Dedifferentiated amniotic fluid mesenchymal stem cell (primary cell): Measurements from ENCODE around the gene AIG1.
A peak's percentile ranks its signal among the peaks of the same experiment; 100 is the strongest.
"Not testable (repeated sequence)": the region's sequence is repeated elsewhere in the genome, so short reads cannot be mapped to it uniquely, and the experiment has no call there.

Experiments used
- DNase-seq: peaks from one replicate; pipeline ENCODE4 v3.0.0-alpha.2; 2016; ENCODE audit errors: extremely low spot score

Gene AIG1

DNA sequence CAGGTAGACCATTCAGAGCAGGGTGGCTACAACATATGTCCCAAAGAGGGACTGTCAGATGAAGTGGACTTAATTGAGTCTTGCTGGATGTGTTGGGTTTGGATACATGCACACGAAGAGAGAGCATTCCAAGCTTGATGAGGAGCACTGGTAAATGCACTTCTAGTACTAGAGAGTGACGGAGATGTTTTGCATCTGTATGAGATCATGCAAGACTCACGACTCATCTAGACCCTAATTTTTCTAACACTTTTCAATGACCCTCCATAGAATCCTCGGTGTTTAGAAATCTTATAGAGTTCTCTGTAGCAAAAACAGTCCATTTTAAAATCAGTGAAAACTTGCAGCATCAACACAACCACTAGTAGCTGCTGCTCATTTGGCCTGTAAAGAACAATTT is 4.8 kb upstream of the AIG1 start:
- no peak for DNase-seq

DNA sequence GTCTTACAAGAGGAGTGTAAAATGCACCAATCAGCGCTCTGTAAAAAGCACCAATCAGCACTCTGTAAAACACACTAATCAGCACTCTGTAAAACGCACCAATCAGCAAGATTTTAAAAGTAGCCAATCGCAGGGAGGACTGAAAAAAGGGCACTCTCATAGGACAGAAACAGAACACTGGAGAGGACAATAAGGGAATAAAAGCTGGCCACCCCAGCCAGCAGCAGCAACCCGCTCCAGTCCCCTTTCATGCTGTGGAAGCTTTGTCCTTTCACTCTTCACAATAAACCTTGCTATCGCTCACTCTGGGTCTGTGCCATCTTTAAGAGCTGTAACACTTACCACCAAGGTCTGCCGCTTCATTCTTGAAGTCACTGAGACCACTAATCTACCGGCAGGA is 1.7 kb upstream of the AIG1 start:
- DNase-seq, result no peak

DNA sequence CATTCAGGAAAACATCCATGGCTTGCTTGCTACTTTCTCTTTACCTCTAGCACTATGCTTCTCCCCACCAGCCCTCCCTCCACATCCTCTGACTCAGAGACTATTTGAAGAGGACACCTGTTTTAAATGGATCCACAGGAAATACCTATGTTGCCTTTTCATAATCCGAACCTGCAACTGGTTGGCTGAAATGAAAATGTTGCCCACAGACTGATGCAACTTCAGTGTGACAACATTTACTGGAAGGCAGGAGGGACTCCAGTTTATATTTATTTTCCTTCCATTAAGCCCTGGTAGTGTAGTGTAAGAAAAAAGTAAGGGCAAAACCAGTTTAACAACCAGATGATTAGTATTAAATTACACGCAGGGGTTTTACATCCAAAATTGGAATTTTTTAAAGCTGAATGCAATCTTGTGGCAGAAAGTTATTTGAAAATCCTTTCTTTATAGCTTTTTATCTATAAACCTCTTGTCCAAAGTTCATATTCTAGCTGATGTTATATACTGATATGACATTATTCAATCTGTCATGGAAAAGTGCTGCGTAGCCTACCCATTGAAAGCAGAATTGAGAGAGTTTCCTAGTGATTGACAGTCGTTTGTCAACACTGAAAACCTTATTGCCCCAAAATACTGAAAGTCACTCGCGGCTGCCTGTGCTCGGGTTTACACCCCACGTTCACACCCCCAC is 881 bp upstream of the AIG1 start:
- peak; percentile 60 for DNase-seq

DNA sequence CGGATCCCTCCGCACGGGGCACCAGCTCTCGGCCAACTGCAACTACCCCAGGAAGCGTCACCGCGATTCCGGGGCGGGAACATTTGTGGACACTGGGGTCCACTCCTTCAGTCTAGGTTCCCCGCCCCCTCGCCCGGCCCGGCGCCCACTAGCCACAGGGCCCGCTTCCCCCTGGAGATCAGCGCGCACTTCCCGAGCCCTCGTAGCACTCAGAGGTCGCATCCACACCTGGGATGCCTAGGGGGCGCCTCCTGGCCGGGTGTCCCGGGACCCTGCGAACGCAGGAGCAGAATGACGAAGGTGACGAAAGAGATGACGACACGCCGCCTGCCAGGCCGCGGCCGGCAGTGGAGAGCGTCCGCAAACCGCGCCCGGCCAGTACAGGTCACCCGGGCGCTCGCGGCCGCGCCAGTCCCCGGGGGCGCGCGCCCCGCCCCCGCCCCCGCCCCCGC is 309 bp upstream of the AIG1 start:
- peak; percentile 70 for DNase-seq

DNA sequence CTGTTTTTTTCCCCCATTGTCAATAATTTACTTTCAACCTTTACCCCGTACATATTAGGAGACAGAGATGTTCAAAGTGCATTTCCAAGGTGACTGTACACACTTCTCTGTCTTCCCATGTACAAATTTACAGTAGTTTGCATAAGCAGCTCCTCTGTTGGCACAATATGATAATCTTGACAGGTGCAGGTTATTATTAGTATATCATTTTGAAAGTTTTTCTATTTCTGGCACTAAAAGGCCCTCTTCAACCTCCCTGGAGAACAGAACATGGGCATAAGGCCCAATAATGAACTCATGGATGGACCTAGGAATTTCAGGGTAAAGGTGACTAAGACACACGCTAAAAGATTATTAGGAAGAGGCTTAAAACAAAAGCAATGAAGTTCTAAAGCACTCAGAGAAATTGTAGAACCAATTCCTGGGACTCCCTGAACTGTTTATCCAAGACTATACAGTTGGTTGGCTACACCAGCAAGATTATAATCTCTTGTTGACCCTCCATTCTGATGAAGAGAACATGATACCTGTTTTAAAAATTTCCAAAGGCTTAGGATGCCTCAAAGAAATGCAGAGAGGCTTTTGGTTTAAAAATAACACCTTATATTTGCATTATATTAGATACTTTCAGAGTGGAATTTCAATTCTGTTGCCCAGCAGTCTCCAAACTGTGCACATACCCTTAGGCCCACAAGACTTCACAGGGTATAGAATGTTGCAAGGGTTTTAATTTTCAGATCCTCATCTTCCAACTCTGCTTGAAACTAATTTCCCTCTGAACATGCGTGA is 1.1 kb downstream of the AIG1 start:
- no peak for DNase-seq

DNA sequence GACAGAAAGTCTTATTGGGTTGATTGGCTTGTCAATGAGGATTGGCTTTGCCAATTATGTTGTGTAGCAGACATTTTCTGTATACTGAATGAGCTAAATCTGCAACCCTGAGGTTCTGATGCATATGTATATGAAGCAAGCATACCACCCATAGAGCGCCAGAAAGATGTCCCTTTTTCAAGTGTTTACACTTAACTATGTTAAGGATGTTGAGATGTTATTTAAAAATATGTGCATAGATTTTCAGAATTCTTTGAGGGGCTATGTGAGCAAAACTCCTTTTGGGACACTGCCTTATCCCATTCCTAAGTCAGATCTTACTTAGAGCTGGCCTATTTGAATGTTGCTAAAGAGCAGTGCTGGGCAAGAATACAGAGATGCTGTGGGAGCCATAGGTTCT is 1.9 kb downstream of the AIG1 start:
- DNase-seq, result no peak

DNA sequence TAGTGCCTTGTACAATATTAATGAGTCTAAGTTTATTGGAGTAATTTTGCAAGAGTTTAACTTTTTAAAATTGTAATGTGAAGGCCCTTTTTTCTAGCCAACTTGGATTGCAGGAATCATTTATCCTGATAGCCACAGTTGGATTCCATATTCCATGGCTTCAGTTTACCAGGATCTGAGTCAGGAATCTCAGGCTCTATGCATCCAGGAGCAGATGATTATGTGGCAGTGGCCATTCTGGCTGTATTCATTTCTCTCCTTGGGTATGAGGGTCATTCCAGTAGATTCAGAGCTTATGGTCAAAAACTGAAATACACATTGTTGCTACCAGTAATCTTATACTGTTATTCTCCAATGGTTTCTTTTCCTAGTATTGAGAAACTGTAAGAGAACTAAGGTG is 2.9 kb downstream of the AIG1 start:
- no peak for DNase-seq

DNA sequence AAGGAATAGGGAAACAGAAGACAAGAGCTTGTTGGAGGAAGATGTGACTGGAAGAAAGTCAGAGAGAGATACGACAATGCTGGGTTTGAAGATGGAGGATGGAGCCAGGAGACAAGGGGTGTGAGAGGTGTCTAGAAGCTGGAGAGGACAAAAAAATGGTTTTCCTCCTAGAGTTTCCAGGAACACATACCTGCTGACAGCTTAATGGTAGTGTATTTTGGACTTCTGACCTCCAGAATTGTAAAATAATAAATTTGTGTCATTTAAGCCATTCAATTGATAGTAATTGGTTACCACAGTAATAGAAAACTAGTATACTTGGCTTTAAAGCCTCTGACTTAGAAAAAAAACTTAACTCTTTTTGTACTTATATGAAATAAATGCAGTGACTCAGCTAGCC is 3.6 kb downstream of the AIG1 start:
- DNase-seq, result no peak

DNA sequence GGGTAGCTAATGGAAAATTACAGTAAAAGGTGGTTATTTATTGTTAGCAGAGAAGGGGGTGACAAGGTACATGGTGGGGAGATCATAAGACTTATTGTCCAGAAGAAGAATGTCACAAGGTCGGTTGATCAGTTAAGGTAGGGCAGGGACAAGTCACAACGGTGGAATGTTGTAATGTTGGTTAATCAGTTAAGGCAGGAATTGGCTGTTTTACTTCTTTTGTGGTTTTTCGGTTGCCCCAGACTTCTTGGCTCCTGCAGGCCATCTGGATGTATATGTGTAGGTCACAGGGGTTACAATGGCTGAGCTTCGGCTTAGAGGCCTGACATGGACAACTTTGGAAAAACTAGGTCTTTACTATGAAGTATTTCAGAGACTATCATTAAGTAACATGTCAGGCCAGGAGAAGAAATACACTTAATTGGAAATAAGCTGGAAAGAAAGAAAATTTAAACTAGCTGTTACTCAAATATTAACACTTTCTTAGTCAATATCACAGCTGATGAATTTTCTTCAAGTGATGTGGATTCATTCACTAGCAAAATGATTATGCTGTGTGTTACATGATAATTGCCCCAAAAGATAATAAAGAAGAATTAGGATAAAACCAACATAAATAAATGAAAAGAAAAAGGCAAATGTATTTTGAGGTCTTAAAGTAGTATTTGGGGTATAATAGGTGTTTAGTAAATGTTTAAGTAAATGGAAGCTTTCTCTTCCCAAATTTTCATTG is 4.4 kb downstream of the AIG1 start:
- no peak for DNase-seq

DNA sequence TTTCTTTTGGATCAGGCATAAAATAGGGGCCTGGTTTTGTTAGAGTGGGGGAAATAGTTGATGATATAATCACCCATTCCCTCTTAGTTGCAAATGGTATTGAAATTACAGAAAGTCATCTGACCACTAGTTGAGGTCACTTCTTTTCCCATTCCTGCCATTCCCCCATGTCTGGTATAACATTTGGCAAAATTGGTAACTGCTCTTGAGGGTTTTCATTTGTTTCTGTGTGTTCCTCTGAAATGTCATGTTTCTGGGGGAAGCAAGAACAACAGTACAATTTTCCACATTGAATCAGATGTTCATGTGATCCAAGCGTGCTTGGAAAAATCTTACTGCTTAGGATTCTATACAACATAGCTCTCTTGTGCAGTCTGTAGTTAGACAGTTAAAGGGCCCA is 7.3 kb downstream of the AIG1 start:
- DNase-seq, result no peak

DNA sequence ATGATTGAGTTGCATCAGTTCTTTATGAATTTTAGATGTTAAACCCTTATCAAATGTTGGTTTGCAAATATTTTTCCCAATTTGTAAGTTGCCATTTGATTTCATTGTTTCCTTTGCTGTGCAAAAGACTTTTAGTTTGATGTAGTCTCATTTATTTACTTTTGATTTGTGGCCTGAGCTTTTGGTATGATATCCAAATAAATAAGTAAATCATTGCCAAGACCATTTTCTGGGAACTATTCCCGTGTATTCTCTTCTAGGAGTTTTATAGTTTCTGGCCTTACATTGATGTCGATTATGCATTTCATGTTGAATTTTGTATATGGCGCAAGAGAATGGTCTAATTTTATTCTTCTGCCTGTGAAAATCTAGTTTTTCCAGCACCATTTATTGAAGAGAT is 13.4 kb downstream of the AIG1 start:
- DNase-seq, result no peak

DNA sequence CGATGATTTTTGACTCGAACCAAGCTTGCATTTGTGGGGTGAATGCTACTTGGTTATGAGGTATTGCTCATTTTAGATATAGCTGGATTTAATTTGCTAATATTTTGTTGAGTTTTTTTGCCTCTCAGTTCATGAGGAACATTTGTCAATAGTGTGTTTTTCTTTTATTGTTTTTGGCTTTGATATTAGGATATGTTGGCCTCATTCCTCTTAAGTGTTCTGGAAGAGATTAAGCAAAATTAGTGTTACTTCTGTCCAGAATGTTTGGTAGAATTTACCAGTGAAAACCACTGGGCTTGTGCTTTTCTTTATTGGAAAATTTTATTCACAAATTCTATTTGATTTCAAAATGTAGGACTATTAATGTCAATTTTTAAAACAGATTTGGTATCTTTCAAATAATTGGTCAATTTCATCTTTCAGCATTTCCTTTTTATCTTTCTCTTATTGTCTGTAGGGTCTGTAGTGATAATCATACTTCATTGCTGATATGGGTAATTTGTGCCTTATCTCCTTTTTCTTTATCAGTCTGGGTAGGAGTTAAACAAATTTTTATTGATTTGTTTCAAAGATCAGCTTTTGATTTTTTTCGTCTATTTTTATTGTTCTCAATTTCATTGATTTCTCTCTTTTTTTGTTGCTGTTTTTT is 14.1 kb downstream of the AIG1 start:
- no peak for DNase-seq

DNA sequence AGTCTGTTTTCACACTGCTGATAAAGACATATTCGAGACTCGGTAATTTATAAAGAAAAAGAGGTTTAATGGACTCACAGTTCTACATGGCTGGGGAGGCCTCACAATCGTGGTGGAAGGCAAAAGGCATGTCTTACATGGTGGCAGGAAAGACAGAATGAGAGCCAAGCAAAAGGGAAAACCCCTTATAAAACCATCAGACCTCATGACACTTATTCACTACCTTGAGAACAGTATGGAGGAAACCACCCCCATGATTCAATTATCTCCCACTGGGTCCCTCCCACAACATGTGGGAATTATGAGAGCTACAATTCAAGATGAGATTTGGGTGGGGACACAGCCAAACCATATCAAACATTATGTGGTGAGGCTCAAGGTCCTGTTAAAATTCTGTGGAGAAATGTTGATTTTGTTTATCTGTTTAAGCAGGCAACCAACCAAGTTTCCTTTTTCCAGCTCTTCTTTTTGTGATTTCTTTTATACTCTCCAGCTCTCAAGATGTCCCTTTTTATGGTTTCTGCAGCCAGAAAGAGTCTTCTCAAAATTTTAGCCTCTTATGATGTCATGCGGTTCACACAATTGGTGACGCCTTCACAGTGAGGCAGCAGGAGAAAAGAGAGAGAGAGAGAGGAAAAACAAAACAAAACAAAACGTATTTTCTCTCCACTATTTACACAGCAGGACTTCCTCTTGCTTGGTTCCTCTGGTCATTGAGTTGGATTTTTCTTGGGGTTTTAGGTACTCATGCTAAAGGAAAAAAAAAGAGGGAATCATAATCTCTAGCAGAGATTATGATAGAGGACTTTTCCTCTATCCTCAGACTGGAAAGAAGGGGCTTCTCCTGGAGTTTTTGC is 18.0 kb downstream of the AIG1 start:
- no peak for DNase-seq

DNA sequence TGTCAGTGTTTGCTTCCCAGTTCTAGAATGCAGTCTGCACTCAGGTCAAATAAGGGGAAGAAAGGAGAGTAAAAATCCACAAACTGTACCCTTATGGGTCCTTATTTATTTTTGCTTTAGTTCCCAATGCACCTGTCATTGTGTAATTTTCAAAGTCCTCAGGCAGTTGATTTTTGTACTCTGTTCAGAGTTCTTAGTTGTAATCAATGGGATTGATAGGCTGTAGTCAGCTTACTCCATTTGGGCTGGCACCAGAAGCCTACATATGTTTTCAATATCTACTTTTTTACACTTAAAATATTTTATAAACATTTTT is 18.6 kb downstream of the AIG1 start:
- no peak for DNase-seq

DNA sequence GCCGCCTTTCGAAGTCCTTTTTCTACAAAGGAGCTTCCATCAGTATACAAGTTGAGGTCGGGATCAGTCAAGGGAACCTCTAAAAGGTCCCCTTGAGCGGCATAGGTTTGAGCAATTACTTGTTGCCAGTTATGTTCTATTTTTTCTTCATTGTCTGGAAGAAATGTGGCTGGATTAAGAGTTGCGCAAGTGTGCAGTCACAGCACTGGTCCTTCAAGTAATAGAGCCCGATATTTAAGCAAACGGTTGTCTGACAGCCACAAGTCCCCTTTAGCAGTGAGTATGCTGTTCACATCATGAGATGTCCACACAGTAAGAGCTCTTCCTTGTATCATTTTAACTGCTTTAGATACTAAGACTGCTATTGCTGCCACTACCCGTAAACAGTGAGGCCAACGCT is 21.6 kb downstream of the AIG1 start:
- not testable (repeated sequence) for DNase-seq

DNA sequence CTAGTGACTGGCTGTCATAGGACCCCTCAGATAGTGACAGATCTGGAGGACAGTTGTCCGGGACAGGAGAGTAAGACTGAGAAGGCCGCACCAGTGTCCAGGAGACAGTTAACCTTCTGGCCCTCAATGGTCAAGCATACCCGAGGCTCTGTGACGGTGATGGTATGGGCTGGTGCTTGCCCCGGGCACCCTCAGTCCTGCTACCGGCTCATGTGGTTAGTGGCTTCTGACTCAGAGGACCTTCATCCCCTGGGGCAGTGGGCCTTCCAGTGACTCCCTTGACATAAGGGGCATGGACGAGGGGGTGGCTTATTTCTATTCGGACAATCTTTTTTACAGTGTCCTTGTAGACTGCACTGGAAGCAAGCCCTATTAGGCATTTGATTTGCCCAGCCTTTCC is 23.3 kb downstream of the AIG1 start:
- DNase-seq, result not testable (repeated sequence)

DNA sequence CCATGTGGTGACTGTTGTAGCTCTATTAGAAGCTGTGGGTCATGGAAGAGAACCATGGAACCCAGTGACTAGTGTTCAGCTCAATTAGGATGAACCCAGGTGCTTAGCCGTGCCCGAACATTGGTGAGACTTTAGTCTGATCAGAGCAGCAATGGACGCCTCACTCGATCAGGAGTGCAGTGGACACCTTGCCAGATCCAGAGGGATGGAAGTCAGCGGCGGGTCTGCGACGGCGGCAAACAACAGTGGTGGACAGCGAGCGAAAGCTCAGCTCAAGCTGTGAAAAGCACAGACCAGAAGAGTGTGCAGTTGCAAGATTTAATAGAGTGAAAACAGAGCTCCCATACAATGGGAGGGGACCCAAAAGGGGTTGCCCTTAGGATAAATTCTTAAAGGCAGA is 26.6 kb downstream of the AIG1 start:
- not testable (repeated sequence) for DNase-seq

DNA sequence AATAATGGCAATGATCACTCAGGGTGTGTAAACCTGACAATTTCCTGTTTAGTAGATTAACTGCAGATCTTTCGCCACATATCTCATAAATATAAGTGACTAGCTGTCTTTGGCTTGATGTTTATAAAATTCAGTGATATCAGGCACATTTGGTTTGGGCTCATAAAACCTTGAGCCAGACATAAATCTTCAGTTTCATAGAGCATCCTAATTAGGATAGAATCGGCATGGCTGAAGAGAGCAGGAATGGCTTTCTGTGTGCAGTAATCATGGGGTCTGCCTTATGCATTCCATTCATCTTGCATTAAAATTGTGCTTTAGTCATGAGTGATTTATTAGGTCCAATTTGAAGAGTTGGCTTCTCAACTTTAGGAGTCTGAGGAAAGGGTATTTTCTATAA is 27.2 kb downstream of the AIG1 start:
- no peak for DNase-seq

DNA sequence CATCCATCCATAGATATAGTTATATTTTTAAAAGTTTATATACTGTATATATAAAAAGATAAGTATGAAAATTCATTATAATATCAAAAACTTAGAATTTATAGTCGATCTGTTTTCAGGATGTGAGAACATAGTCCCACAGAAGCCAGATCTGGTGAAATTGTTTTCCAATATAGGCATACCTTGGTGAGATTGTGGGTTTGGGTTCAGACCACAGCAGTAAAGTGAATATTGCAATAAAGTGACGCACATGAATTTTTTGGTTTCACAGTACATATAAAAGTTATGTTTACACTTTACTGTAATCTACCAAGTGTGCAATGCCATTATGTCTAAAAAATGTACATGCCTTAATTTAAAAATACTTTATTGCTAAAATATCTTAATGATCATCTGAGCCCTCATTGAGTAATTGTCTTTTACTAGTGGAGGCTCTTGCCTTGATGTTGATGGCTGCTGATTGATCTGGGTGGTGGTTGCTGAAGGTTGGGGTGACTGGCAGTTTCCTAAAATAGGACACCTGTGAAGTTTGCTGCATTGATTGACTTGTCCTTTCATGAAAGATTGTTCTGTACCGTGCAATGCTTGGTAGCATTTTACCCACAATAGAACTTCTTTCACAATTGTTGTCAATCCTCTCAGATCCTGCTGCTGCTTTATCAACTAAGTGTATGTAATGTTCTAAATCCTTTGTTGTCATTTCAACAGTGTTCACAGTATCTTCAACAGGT is 29.8 kb downstream of the AIG1 start:
- no peak for DNase-seq

DNA sequence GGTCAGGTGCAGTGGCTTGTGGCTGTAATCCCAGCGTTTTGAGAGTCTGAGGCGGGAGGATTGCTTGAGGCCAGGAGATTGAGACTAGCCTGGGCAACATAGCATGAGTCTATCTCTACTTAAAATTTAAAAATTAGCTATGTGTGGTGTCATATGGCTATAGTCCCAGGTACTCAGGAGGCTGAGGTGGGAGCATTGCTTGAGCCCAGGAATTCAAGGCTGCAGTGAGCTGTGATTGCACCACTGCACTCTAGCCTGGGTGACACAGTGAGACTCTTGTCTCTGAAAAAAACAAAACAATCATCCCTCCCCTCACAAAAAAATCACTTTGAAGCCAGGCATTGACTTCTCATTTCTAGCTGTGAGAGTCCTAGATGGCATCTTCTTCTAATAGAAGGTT is 32.1 kb downstream of the AIG1 start:
- DNase-seq, result no peak

DNA sequence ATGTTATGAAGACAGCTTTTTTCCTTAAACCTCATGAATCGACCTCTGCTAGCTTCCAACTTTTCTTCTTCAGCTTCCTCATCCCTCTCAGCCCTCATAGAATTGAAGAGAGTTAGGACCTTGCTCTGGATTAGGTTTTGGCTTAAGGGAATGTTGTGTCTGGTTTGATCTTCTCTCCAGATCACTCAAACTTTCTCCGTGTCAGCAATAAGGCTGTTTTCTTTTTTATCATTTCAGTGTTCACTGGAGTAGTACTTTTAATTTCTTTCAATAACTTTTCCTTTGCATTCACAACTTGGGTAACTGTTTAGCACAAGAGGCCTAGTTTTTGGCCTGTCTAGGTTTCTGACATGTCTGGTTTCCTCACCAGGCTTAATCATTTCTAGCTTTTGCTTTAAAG is 32.6 kb downstream of the AIG1 start:
- DNase-seq, result no peak
